ENCODE data around the gene BAX.

Gene BAX

GRCh38 chr19:48934837-48935236, 19.8 kb upstream of the BAX start:
- Histone ChIP-seq H3K9ac (ENCODE audit: low read length) (no peak overlapping the region), H2BK15ac (replicated peaks; ENCODE audit: low read depth) (no peak overlapping the region), H3K79me2 (ENCODE audit: control insufficient read depth, insufficient read depth, low read length) (no peaks in the 10 kb centered on the region), H3K4me1 (ENCODE audit: control insufficient read depth, low read depth, low read length) (no peaks in the 10 kb centered on the region), H3K27me3 (ENCODE audit: insufficient read depth, low read length, poor library complexity) (no peaks in the 10 kb centered on the region), H3K23ac (ENCODE audit: low read length) (no peak overlapping the region), H3K18ac (ENCODE audit: low read length) (no peak overlapping the region), H2BK120ac (ENCODE audit: low read depth, low read length) (no peak overlapping the region), H3K36me3 (ENCODE audit: control insufficient read depth, insufficient read depth, low read length) (no peaks in the 10 kb centered on the region), H3K4ac (ENCODE audit: low read depth, low read length) (no peak overlapping the region), H4K8ac (ENCODE audit: low read depth, low read length) (no peak overlapping the region), H4K5ac (ENCODE audit: low read length) (no peak overlapping the region), H2BK5ac (ENCODE audit: low read length) (no peak overlapping the region), H3K4me3 (ENCODE audit: low read length) (no peak overlapping the region), H3K56ac (ENCODE audit: low read length) (peak overlapping the region; percentile 25), H2AK5ac (ENCODE audit: low read length) (no peak overlapping the region), H3K79me1 (ENCODE audit: low read length) (no peaks in the 10 kb centered on the region), H3K27ac (ENCODE audit: low read depth, low read length) (no peak overlapping the region), H3K4me2 (ENCODE audit: low read length) (no peak overlapping the region)
- peak; percentile 51 for DNase-seq
- no CpG with 5 or more reads among the region's 19 CpGs for WGBS (ENCODE audit: extremely low coverage, insufficient coverage, low lambda C conversion rate)

GRCh38 chr19:48935864-48936263, 18.8 kb upstream of the BAX start:
- Histone ChIP-seq H3K18ac (ENCODE audit: low read length) (no peak overlapping the region), H3K56ac (ENCODE audit: low read length) (no peak overlapping the region), H3K23ac (ENCODE audit: low read length) (no peak overlapping the region), H3K36me3 (ENCODE audit: control insufficient read depth, insufficient read depth, low read length) (no peaks in the 10 kb centered on the region), H4K8ac (ENCODE audit: low read depth, low read length) (no peak overlapping the region), H2BK15ac (replicated peaks; ENCODE audit: low read depth) (no peak overlapping the region), H3K9ac (ENCODE audit: low read length) (no peak overlapping the region), H2AK5ac (ENCODE audit: low read length) (no peak overlapping the region), H3K4me3 (ENCODE audit: low read length) (no peak overlapping the region), H3K79me1 (ENCODE audit: low read length) (no peaks in the 10 kb centered on the region), H2BK5ac (ENCODE audit: low read length) (no peak overlapping the region), H3K27ac (ENCODE audit: low read depth, low read length) (no peak overlapping the region), H2BK120ac (ENCODE audit: low read depth, low read length) (no peak overlapping the region), H3K79me2 (ENCODE audit: control insufficient read depth, insufficient read depth, low read length) (no peaks in the 10 kb centered on the region), H3K4ac (ENCODE audit: low read depth, low read length) (no peak overlapping the region), H3K4me2 (ENCODE audit: low read length) (no peak overlapping the region), H3K4me1 (ENCODE audit: control insufficient read depth, low read depth, low read length) (no peaks in the 10 kb centered on the region), H3K27me3 (ENCODE audit: insufficient read depth, low read length, poor library complexity) (no peaks in the 10 kb centered on the region), H4K5ac (ENCODE audit: low read length) (no peak overlapping the region)
- no CpG with 5 or more reads among the region's 25 CpGs for WGBS (ENCODE audit: extremely low coverage, insufficient coverage, low lambda C conversion rate)
- DNase-seq, result no peak

GRCh38 chr19:48938256-48938655, 16.4 kb upstream of the BAX start:
- H3K27me3 ChIP-seq (ENCODE audit: insufficient read depth, low read length, poor library complexity), result no peaks in the 10 kb centered on the region
- H2BK120ac ChIP-seq (ENCODE audit: low read depth, low read length), result no peak overlapping the region
- H3K56ac ChIP-seq (ENCODE audit: low read length), result no peak overlapping the region
- H3K79me1 ChIP-seq (ENCODE audit: low read length), result no peaks in the 10 kb centered on the region
- DNase-seq, result no peak
- no peaks in the 10 kb centered on the region for H3K4me1 ChIP-seq (ENCODE audit: control insufficient read depth, low read depth, low read length)
- no peaks in the 10 kb centered on the region for H3K79me2 ChIP-seq (ENCODE audit: control insufficient read depth, insufficient read depth, low read length)
- no CpG with 5 or more reads among the region's 7 CpGs for WGBS (ENCODE audit: extremely low coverage, insufficient coverage, low lambda C conversion rate)
- H4K8ac ChIP-seq (ENCODE audit: low read depth, low read length), result no peak overlapping the region
- H3K27ac ChIP-seq (ENCODE audit: low read depth, low read length), result no peak overlapping the region
- H3K4me3 ChIP-seq (ENCODE audit: low read length), result no peak overlapping the region
- no peak overlapping the region for H3K4ac ChIP-seq (ENCODE audit: low read depth, low read length)
- H4K5ac ChIP-seq (ENCODE audit: low read length), result no peak overlapping the region
- no peak overlapping the region for H3K4me2 ChIP-seq (ENCODE audit: low read length)
- no peak overlapping the region for H3K9ac ChIP-seq (ENCODE audit: low read length)
- no peaks in the 10 kb centered on the region for H3K36me3 ChIP-seq (ENCODE audit: control insufficient read depth, insufficient read depth, low read length)
- no peak overlapping the region for H2BK15ac ChIP-seq (replicated peaks; ENCODE audit: low read depth)
- H2AK5ac ChIP-seq (ENCODE audit: low read length), result no peak overlapping the region
- no peak overlapping the region for H3K18ac ChIP-seq (ENCODE audit: low read length)
- H3K23ac ChIP-seq (ENCODE audit: low read length), result no peak overlapping the region
- H2BK5ac ChIP-seq (ENCODE audit: low read length), result no peak overlapping the region

- no peaks in the 10 kb centered on the region for H3K36me3 ChIP-seq (ENCODE audit: control insufficient read depth, insufficient read depth, low read length)
- no peaks in the 10 kb centered on the region for H3K27me3 ChIP-seq (ENCODE audit: insufficient read depth, low read length, poor library complexity)
- no peak overlapping the region for H2AK5ac ChIP-seq (ENCODE audit: low read length)
- H3K4me2 ChIP-seq (ENCODE audit: low read length), result no peak overlapping the region
- H3K23ac ChIP-seq (ENCODE audit: low read length), result no peak overlapping the region
- no peaks in the 10 kb centered on the region for H3K79me2 ChIP-seq (ENCODE audit: control insufficient read depth, insufficient read depth, low read length)
- H3K27ac ChIP-seq (ENCODE audit: low read depth, low read length), result no peak overlapping the region
- H2BK5ac ChIP-seq (ENCODE audit: low read length), result no peak overlapping the region
- no peak for DNase-seq
- no peak overlapping the region for H3K4me3 ChIP-seq (ENCODE audit: low read length)
- no peaks in the 10 kb centered on the region for H3K4me1 ChIP-seq (ENCODE audit: control insufficient read depth, low read depth, low read length)
- H2BK15ac ChIP-seq (replicated peaks; ENCODE audit: low read depth), result no peak overlapping the region
- H2BK120ac ChIP-seq (ENCODE audit: low read depth, low read length), result no peak overlapping the region
- no peak overlapping the region for H3K18ac ChIP-seq (ENCODE audit: low read length)
- WGBS (ENCODE audit: extremely low coverage, insufficient coverage, low lambda C conversion rate), result no CpG with 5 or more reads among the region's 5 CpGs
- H4K8ac ChIP-seq (ENCODE audit: low read depth, low read length), result no peak overlapping the region
- no peak overlapping the region for H3K56ac ChIP-seq (ENCODE audit: low read length)
- no peak overlapping the region for H3K4ac ChIP-seq (ENCODE audit: low read depth, low read length)
- H3K79me1 ChIP-seq (ENCODE audit: low read length), result no peaks in the 10 kb centered on the region
- no peak overlapping the region for H4K5ac ChIP-seq (ENCODE audit: low read length)
- H3K9ac ChIP-seq (ENCODE audit: low read length), result no peak overlapping the region
These were observed 13.8 kb upstream of the BAX start for GRCh38 chr19:48940902-48941301.

- Histone ChIP-seq H2BK5ac (ENCODE audit: low read length) (no peak overlapping the region), H3K27me3 (ENCODE audit: insufficient read depth, low read length, poor library complexity) (no peaks in the 10 kb centered on the region), H3K27ac (ENCODE audit: low read depth, low read length) (no peak overlapping the region), H3K4me1 (ENCODE audit: control insufficient read depth, low read depth, low read length) (no peaks in the 10 kb centered on the region), H2BK15ac (replicated peaks; ENCODE audit: low read depth) (no peak overlapping the region), H3K4ac (ENCODE audit: low read depth, low read length) (no peak overlapping the region), H2BK120ac (ENCODE audit: low read depth, low read length) (no peak overlapping the region), H3K79me2 (ENCODE audit: control insufficient read depth, insufficient read depth, low read length) (no peaks in the 10 kb centered on the region), H3K36me3 (ENCODE audit: control insufficient read depth, insufficient read depth, low read length) (no peaks in the 10 kb centered on the region), H2AK5ac (ENCODE audit: low read length) (no peak overlapping the region), H3K79me1 (ENCODE audit: low read length) (no peaks in the 10 kb centered on the region), H3K4me3 (ENCODE audit: low read length) (no peak overlapping the region), H4K8ac (ENCODE audit: low read depth, low read length) (no peak overlapping the region), H3K18ac (ENCODE audit: low read length) (no peak overlapping the region), H3K56ac (ENCODE audit: low read length) (no peak overlapping the region), H3K9ac (ENCODE audit: low read length) (no peak overlapping the region), H3K4me2 (ENCODE audit: low read length) (no peak overlapping the region), H4K5ac (ENCODE audit: low read length) (no peak overlapping the region), H3K23ac (ENCODE audit: low read length) (no peak overlapping the region)
- no CpG with 5 or more reads among the region's 6 CpGs for WGBS (ENCODE audit: extremely low coverage, insufficient coverage, low lambda C conversion rate)
- no peak for DNase-seq
These were observed 11.6 kb upstream of the BAX start for GRCh38 chr19:48943081-48943480.

GRCh38 chr19:48945415-48945814, 9.3 kb upstream of the BAX start:
- H4K5ac ChIP-seq (ENCODE audit: low read length), result no peak overlapping the region
- WGBS (ENCODE audit: extremely low coverage, insufficient coverage, low lambda C conversion rate), result no CpG with 5 or more reads among the region's 5 CpGs
- no peak overlapping the region for H3K23ac ChIP-seq (ENCODE audit: low read length)

More at GRCh38 chr19:48945415-48945814, 9.3 kb upstream of the BAX start:
- Histone ChIP-seq H3K9ac (ENCODE audit: low read length) (no peak overlapping the region), H2BK15ac (replicated peaks; ENCODE audit: low read depth) (no peak overlapping the region), H3K4me1 (ENCODE audit: control insufficient read depth, low read depth, low read length) (no peaks in the 10 kb centered on the region), H3K56ac (ENCODE audit: low read length) (no peak overlapping the region), H2AK5ac (ENCODE audit: low read length) (no peak overlapping the region), H3K4me3 (ENCODE audit: low read length) (no peak overlapping the region), H3K79me1 (ENCODE audit: low read length) (no peaks in the 10 kb centered on the region), H3K27ac (ENCODE audit: low read depth, low read length) (no peak overlapping the region), H3K79me2 (ENCODE audit: control insufficient read depth, insufficient read depth, low read length) (no peaks in the 10 kb centered on the region), H3K36me3 (ENCODE audit: control insufficient read depth, insufficient read depth, low read length) (no peaks in the 10 kb centered on the region), H3K4ac (ENCODE audit: low read depth, low read length) (no peak overlapping the region), H3K27me3 (ENCODE audit: insufficient read depth, low read length, poor library complexity) (no peaks in the 10 kb centered on the region), H3K4me2 (ENCODE audit: low read length) (no peak overlapping the region), H2BK5ac (ENCODE audit: low read length) (no peak overlapping the region), H4K8ac (ENCODE audit: low read depth, low read length) (no peak overlapping the region), H2BK120ac (ENCODE audit: low read depth, low read length) (no peak overlapping the region), H3K18ac (ENCODE audit: low read length) (no peak overlapping the region)
- DNase-seq, result no peak
